ENCODE data around the gene CLK4. TPM values are rescaled to one million over a fixed set of nuclear protein-coding genes. Genes with fewer than 3 reads are reported as not detected.

CLK4 gene
- total and polyA plus RNA-seq, 2 experiments from 2014 or later = 15.3 to 18.1 TPM

DNA sequence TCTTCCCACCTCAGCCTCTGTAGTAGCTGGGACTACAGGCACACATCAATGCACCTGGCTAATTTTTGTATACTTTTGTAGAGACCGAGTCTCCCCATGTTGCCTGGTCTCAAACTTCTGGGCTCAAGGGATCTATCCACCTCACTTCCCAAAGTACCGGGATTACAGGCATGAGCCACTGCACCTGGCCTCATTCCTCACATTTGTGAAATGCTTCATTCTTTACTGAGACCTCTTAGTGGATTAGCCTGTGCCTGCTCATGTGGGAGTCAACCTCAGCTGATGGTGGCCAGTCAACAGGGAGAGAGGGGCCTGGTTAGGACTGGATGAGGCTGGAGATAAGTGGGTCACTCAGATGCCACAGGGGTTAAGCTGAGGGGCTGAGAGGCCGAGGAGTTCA, 37.3 kb upstream of the CLK4 start (continued):
- TF ChIP-seq ZNF462 (CRISPR knock-in tag; IDR thresholded peaks at IDR 0.05) = no peak
- TF ChIP-seq NANOG (IDR thresholded peaks at IDR 0.05; ENCODE audit: borderline replicate concordance) = no peak
- no peak for TF ChIP-seq EZH2 (IDR thresholded peaks at IDR 0.05; ENCODE audit: low read depth, unreplicated experiment)
- TF ChIP-seq JUNB (IDR thresholded peaks at IDR 0.05; ENCODE audit: unreplicated experiment) = no peak
- TF ChIP-seq POLR2AphosphoS5 (IDR thresholded peaks at IDR 0.05; ENCODE audit: low read depth) = no peak

DNA sequence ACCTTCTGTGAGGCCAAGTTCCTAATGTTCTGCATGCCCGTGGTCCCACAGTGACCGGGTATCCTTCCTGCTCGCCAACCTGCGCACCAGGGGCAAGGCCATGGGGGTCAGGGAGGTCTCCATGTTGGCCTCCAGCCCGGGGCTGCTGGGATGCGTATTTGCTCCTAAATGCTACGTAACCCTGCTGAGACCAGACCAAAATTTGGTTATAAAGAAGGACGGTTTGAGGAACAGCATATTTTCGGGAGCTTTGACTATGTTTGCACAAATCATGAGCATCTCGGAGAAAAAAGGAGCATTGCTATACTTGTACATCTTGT, 35.7 kb upstream of the CLK4 start:
- H3K79me2 ChIP-seq (replicated peaks; ENCODE audit: insufficient read depth) = no peaks in the 10 kb centered on the region
- H3K4me3 Mint-ChIP-seq = no peak overlapping the region
- no peak overlapping the region for H3K27ac ChIP-seq (ENCODE audit: low read depth)
- no peaks in the 10 kb centered on the region for H3K36me3 ChIP-seq (ENCODE audit: insufficient read depth)
- DNase-seq (ENCODE audit: low spot score) (no peak), ATAC-seq (no peak)
- H3K9me2 ChIP-seq (ENCODE audit: insufficient read depth) = no peaks in the 10 kb centered on the region
- no peaks in the 10 kb centered on the region for H3K27me3 ChIP-seq (ENCODE audit: insufficient read depth)
- peaks cover 26% of the 10 kb centered on the region for H3K36me3 Mint-ChIP-seq (ENCODE audit: low read depth)
- no peak overlapping the region for H3K4me2 ChIP-seq
- no peak overlapping the region for H2AFZ ChIP-seq
- H3K9me3 Mint-ChIP-seq = peaks cover 73% of the 10 kb centered on the region
- H3K27me3 Mint-ChIP-seq (ENCODE audit: insufficient read depth, low read depth, poor library complexity) = peaks cover 7% of the 10 kb centered on the region
- H3K27ac Mint-ChIP-seq = no peak overlapping the region
- H3K4me1 Mint-ChIP-seq = no peaks in the 10 kb centered on the region
- no peak overlapping the region for H3K4me3 ChIP-seq
- H3K4me1 ChIP-seq (ENCODE audit: insufficient read depth) = no peaks in the 10 kb centered on the region
- no peaks in the 10 kb centered on the region for H3F3A ChIP-seq (replicated peaks; ENCODE audit: low read depth)
- no peaks in the 10 kb centered on the region for H4K20me1 ChIP-seq (replicated peaks; ENCODE audit: insufficient read depth)
- no peak for TF ChIP-seq ETS1 (IDR thresholded peaks at IDR 0.05)
- TF ChIP-seq NANOG (IDR thresholded peaks at IDR 0.05; ENCODE audit: borderline replicate concordance) = no peak
- TF ChIP-seq STAT1 (IDR thresholded peaks at IDR 0.05; ENCODE audit: unreplicated experiment) = no peak
- TF ChIP-seq CREB1 (CRISPR knock-in tag; IDR thresholded peaks at IDR 0.05; ENCODE audit: low read depth) = no peak
- TF ChIP-seq, protein P1, sequence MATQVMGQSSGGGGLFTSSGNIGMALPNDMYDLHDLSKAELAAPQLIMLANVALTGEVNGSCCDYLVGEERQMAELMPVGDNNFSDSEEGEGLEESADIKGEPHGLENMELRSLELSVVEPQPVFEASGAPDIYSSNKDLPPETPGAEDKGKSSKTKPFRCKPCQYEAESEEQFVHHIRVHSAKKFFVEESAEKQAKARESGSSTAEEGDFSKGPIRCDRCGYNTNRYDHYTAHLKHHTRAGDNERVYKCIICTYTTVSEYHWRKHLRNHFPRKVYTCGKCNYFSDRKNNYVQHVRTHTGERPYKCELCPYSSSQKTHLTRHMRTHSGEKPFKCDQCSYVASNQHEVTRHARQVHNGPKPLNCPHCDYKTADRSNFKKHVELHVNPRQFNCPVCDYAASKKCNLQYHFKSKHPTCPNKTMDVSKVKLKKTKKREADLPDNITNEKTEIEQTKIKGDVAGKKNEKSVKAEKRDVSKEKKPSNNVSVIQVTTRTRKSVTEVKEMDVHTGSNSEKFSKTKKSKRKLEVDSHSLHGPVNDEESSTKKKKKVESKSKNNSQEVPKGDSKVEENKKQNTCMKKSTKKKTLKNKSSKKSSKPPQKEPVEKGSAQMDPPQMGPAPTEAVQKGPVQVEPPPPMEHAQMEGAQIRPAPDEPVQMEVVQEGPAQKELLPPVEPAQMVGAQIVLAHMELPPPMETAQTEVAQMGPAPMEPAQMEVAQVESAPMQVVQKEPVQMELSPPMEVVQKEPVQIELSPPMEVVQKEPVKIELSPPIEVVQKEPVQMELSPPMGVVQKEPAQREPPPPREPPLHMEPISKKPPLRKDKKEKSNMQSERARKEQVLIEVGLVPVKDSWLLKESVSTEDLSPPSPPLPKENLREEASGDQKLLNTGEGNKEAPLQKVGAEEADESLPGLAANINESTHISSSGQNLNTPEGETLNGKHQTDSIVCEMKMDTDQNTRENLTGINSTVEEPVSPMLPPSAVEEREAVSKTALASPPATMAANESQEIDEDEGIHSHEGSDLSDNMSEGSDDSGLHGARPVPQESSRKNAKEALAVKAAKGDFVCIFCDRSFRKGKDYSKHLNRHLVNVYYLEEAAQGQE (IDR thresholded peaks at IDR 0.05; ENCODE audit: unreplicated experiment) = no peak
- TF ChIP-seq EZH2 (IDR thresholded peaks at IDR 0.05; ENCODE audit: low read depth, unreplicated experiment) = no peak
- TF ChIP-seq, protein P2, sequence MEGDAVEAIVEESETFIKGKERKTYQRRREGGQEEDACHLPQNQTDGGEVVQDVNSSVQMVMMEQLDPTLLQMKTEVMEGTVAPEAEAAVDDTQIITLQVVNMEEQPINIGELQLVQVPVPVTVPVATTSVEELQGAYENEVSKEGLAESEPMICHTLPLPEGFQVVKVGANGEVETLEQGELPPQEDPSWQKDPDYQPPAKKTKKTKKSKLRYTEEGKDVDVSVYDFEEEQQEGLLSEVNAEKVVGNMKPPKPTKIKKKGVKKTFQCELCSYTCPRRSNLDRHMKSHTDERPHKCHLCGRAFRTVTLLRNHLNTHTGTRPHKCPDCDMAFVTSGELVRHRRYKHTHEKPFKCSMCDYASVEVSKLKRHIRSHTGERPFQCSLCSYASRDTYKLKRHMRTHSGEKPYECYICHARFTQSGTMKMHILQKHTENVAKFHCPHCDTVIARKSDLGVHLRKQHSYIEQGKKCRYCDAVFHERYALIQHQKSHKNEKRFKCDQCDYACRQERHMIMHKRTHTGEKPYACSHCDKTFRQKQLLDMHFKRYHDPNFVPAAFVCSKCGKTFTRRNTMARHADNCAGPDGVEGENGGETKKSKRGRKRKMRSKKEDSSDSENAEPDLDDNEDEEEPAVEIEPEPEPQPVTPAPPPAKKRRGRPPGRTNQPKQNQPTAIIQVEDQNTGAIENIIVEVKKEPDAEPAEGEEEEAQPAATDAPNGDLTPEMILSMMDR (conservative IDR thresholded peaks at IDR 0.05; ENCODE audit: low read depth in 2 of 2) = no peak
- TF ChIP-seq POLR2AphosphoS5 (IDR thresholded peaks at IDR 0.05; ENCODE audit: low read depth) = no peak
- no peak for TF ChIP-seq EZH2phosphoT487 (IDR thresholded peaks at IDR 0.05; ENCODE audit: unreplicated experiment)
- no peak for TF ChIP-seq ZNF114 (CRISPR knock-in tag; IDR thresholded peaks at IDR 0.05)
- TF ChIP-seq ZNF331 (CRISPR knock-in tag; IDR thresholded peaks at IDR 0.05; ENCODE audit: low read depth) = no peak
- TF ChIP-seq JUNB (IDR thresholded peaks at IDR 0.05; ENCODE audit: unreplicated experiment) = no peak

All from GM23338 (cell line).